Measurements from ENCODE around the gene TMEM161B. TPM values are rescaled to one million over a fixed set of nuclear protein-coding genes. Genes with fewer than 3 reads are reported as not detected.
"Not testable (repeated sequence)": the region's sequence is repeated elsewhere in the genome, so short reads cannot be mapped to it uniquely, and the experiment has no call there.

Gene TMEM161B
- total RNA-seq, 4 donors from 2014 or later, result 7.6 to 16.2 (median 10.1) TPM

DNA sequence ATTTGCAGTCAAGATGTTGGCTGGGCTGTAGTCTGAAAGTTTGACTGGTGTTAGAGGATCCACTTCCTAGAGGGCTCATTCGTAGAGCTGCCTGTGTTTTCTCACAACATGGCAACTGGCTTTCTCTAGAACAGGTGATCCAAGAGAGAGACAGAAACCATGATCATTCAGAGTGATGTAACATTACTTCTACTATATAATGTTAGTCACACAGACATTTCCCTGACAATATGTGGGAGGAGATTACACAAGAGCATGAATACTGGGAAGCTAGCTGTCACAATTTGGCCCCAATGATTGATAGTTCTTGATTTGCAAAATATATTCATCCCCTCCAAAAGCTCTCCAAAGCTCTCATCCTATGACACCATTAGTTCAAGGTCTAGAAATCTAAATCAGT lies 10.9 kb upstream of the TMEM161B start:
- no peak for DNase-seq (ENCODE audit: extremely low spot score)
- TF ChIP-seq, protein P1, sequence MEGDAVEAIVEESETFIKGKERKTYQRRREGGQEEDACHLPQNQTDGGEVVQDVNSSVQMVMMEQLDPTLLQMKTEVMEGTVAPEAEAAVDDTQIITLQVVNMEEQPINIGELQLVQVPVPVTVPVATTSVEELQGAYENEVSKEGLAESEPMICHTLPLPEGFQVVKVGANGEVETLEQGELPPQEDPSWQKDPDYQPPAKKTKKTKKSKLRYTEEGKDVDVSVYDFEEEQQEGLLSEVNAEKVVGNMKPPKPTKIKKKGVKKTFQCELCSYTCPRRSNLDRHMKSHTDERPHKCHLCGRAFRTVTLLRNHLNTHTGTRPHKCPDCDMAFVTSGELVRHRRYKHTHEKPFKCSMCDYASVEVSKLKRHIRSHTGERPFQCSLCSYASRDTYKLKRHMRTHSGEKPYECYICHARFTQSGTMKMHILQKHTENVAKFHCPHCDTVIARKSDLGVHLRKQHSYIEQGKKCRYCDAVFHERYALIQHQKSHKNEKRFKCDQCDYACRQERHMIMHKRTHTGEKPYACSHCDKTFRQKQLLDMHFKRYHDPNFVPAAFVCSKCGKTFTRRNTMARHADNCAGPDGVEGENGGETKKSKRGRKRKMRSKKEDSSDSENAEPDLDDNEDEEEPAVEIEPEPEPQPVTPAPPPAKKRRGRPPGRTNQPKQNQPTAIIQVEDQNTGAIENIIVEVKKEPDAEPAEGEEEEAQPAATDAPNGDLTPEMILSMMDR (IDR thresholded peaks at IDR 0.05), result no peak
- TF ChIP-seq POLR2AphosphoS5 (IDR thresholded peaks at IDR 0.05) (no peak), EP300 (IDR thresholded peaks at IDR 0.05) (no peak), POLR2A (IDR thresholded peaks at IDR 0.05; ENCODE audit: low read depth) (no peak)
- 100% methylated on average over 1 of the region's 1 CpG for WGBS
- Histone ChIP-seq H3K27me3 (no peaks in the 10 kb centered on the region), H3K36me3 (peaks cover 0 to 44% (median 9%) of the 10 kb centered on the region in 4 donors), H3K4me3 (no peak overlapping the region), H3K27ac (replicated peaks in 1 of 4) (no peak overlapping the region), H3K4me1 (no peaks in the 10 kb centered on the region), H3K9me3 (no peaks in the 10 kb centered on the region)
- intact Hi-C loops (cut with DNase I), result no loop called here

DNA sequence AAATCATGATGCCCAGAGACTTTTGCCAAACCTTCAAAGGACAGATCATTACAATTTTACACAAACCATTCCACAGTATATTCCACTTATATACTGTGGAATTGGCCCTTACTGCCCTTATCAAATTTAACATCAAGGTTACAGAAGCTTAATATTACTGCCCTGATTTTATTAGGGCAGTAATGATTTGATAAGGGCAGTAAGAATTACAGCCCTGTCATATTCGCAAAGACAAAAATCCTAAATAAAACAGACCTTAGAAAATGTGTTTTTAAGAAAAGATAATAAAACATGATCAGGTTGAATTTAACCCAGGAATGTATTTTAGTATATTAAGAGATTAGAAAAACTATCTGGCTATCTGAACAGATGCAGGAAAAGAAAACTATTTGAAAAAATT lies 7.7 kb upstream of the TMEM161B start:
- Histone ChIP-seq H3K27me3 (no peaks in the 10 kb centered on the region), H3K4me1 (peaks cover 0 to 3% (median 0%) of the 10 kb centered on the region in 4 donors), H3K27ac (replicated peaks in 1 of 4) (no peak overlapping the region), H3K9me3 (no peaks in the 10 kb centered on the region), H3K36me3 (peaks cover 0 to 30% (median 15%) of the 10 kb centered on the region in 4 donors), H3K4me3 (no peak overlapping the region)
- intact Hi-C loops (cut with DNase I), result no loop called here
- TF ChIP-seq POLR2A (IDR thresholded peaks at IDR 0.05; ENCODE audit: low read depth) (no peak), POLR2AphosphoS5 (IDR thresholded peaks at IDR 0.05) (no peak), EP300 (IDR thresholded peaks at IDR 0.05) (no peak)
- TF ChIP-seq, protein P1 (IDR thresholded peaks at IDR 0.05), result no peak
- WGBS, result 97% methylated on average over 1 of the region's 1 CpG
- no peak for DNase-seq (ENCODE audit: extremely low spot score)

GRCh38 chr5:88275581-88275980 lies 6.9 kb upstream of the TMEM161B start:
- no peak for DNase-seq (ENCODE audit: extremely low spot score)
- Histone ChIP-seq H3K4me3 (no peak overlapping the region), H3K27me3 (no peaks in the 10 kb centered on the region), H3K36me3 (peaks cover 0 to 37% (median 15%) of the 10 kb centered on the region in 4 donors), H3K9me3 (no peaks in the 10 kb centered on the region), H3K4me1 (peaks cover 3 to 11% (median 5%) of the 10 kb centered on the region in 4 donors), H3K27ac (replicated peaks in 1 of 4) (no peak overlapping the region)
- no peak for TF ChIP-seq POLR2AphosphoS5 (IDR thresholded peaks at IDR 0.05)
- no peak for TF ChIP-seq EP300 (IDR thresholded peaks at IDR 0.05)
- TF ChIP-seq, protein P1 (IDR thresholded peaks at IDR 0.05), result no peak
- no peak for TF ChIP-seq POLR2A (IDR thresholded peaks at IDR 0.05; ENCODE audit: low read depth)
- intact Hi-C loops (cut with DNase I), result no loop called here

- TF ChIP-seq EP300 (IDR thresholded peaks at IDR 0.05) (no peak), POLR2A (IDR thresholded peaks at IDR 0.05; ENCODE audit: low read depth) (no peak), POLR2AphosphoS5 (IDR thresholded peaks at IDR 0.05) (no peak)
- TF ChIP-seq, protein P1 (IDR thresholded peaks at IDR 0.05), result no peak
- H3K27me3 ChIP-seq, result no peaks in the 10 kb centered on the region
- H3K4me1 ChIP-seq, result peaks cover 28 to 39% (median 29%) of the 10 kb centered on the region in 4 donors
- peak overlapping the region; percentile 68 to 88 (median 76) for H3K4me3 ChIP-seq
- H3K27ac ChIP-seq (replicated peaks in 1 of 4), result peak overlapping the region; percentile 64 to 75 (median 74)
- DNase-seq (ENCODE audit: extremely low spot score), result no peak
- no peaks in the 10 kb centered on the region for H3K9me3 ChIP-seq
- intact Hi-C loops (cut with DNase I), result loop anchor here (5.0 kb wide), 1 partner anchor 127 kb away; no protein-coding TSS in a partner anchor
- WGBS, result 13% methylated on average over 16 of the region's 16 CpGs
- H3K36me3 ChIP-seq, result peaks cover 0 to 19% (median 9%) of the 10 kb centered on the region in 4 donors
Measured at GRCh38 chr5:88269222-88269771, 652 bp upstream of the TMEM161B start.

DNA sequence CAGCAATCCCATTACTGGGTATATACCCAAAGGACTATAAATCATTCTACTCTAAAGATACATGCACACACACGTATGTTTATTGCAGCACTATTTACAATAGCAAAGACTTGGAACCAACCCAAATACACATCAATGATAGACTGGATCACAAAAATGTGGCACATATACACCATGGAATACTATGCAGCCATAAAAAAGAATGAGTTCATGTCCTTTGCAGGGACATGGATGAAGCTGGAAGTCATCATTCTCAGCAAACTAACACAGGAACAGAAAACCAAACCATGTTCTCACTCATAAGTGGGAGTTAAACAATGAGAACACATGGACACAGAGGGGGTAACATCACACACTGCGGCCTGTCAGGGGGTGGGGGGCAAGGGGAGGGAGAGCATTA lies 4.1 kb downstream of the TMEM161B start:
- H3K27ac ChIP-seq (replicated peaks in 1 of 4); DNase-seq (ENCODE audit: extremely low spot score); H3K9me3 ChIP-seq; H3K36me3 ChIP-seq; intact Hi-C loops (cut with DNase I); H3K27me3 ChIP-seq; H3K4me3 ChIP-seq: not testable (repeated sequence)
- peaks cover 13 to 18% (median 15%) of the 10 kb centered on the region in 4 donors for H3K4me1 ChIP-seq
- 100% methylated on average over 2 of the region's 2 CpGs for WGBS
